ENCODE data around the gene APOL2. TPM values are rescaled to one million over a fixed set of nuclear protein-coding genes. Genes with fewer than 3 reads are reported as not detected.

The APOL2 gene
- total RNA-seq, 1 donor = 56.1 TPM

GRCh38 chr22:36218648-36219193, 20.6 kb downstream of the APOL2 start:
- DNase-seq (ENCODE audit: insufficient read length, low spot score, missing footprints) = no peak
- peaks cover 11% of the 10 kb centered on the region for H3K4me1 ChIP-seq (ENCODE audit: insufficient read depth, low read length)
- H3K79me2 ChIP-seq (ENCODE audit: insufficient read depth, low read length) = no peaks in the 10 kb centered on the region
- no peaks in the 10 kb centered on the region for H4K20me1 ChIP-seq (ENCODE audit: insufficient read depth, low read length)
- no peaks in the 10 kb centered on the region for H3K9me3 ChIP-seq (ENCODE audit: low read depth, low read length)
- no peak overlapping the region for H3K4me3 ChIP-seq (ENCODE audit: insufficient read depth, low read length)
- no peaks in the 10 kb centered on the region for H3K36me3 ChIP-seq (ENCODE audit: insufficient read depth, low read length)
- H3K27ac ChIP-seq (ENCODE audit: low read depth, low read length) = no peak overlapping the region
- H3K4me2 ChIP-seq (ENCODE audit: insufficient read depth, low read length) = no peak overlapping the region
- TF ChIP-seq CTCF (IDR thresholded peaks at IDR 0.05; ENCODE audit: extremely low read depth, low read depth, low read length) = no peak
- H2AFZ ChIP-seq (ENCODE audit: low read length) = no peak overlapping the region
- peaks cover 32% of the 10 kb centered on the region for H3K27me3 ChIP-seq (ENCODE audit: insufficient read depth, low read length)

GRCh38 chr22:36215981-36216380, 23.3 kb downstream of the APOL2 start:
- Histone ChIP-seq H4K20me1 (ENCODE audit: insufficient read depth, low read length) (no peaks in the 10 kb centered on the region), H3K79me2 (ENCODE audit: insufficient read depth, low read length) (no peaks in the 10 kb centered on the region), H2AFZ (ENCODE audit: low read length) (no peak overlapping the region), H3K27ac (ENCODE audit: low read depth, low read length) (no peak overlapping the region), H3K36me3 (ENCODE audit: insufficient read depth, low read length) (no peaks in the 10 kb centered on the region), H3K27me3 (ENCODE audit: insufficient read depth, low read length) (peaks cover 45% of the 10 kb centered on the region), H3K4me3 (ENCODE audit: insufficient read depth, low read length) (no peak overlapping the region), H3K4me1 (ENCODE audit: insufficient read depth, low read length) (peaks cover 10% of the 10 kb centered on the region), H3K9me3 (ENCODE audit: low read depth, low read length) (no peaks in the 10 kb centered on the region), H3K4me2 (ENCODE audit: insufficient read depth, low read length) (no peak overlapping the region)
- DNase-seq (ENCODE audit: insufficient read length, low spot score, missing footprints) = no peak
- TF ChIP-seq CTCF (IDR thresholded peaks at IDR 0.05; ENCODE audit: extremely low read depth, low read depth, low read length) = no peak

GRCh38 chr22:36213586-36213985, 25.7 kb downstream of the APOL2 start:
- no peak overlapping the region for H2AFZ ChIP-seq (ENCODE audit: low read length)
- no peak overlapping the region for H3K27ac ChIP-seq (ENCODE audit: low read depth, low read length)
- no peaks in the 10 kb centered on the region for H3K36me3 ChIP-seq (ENCODE audit: insufficient read depth, low read length)
- no peaks in the 10 kb centered on the region for H4K20me1 ChIP-seq (ENCODE audit: insufficient read depth, low read length)
- no peak for DNase-seq (ENCODE audit: insufficient read length, low spot score, missing footprints)
- no peak for TF ChIP-seq CTCF (IDR thresholded peaks at IDR 0.05; ENCODE audit: extremely low read depth, low read depth, low read length)
- H3K79me2 ChIP-seq (ENCODE audit: insufficient read depth, low read length) = no peaks in the 10 kb centered on the region
- no peaks in the 10 kb centered on the region for H3K4me1 ChIP-seq (ENCODE audit: insufficient read depth, low read length)
- H3K4me2 ChIP-seq (ENCODE audit: insufficient read depth, low read length) = no peak overlapping the region
- peaks cover 45% of the 10 kb centered on the region for H3K27me3 ChIP-seq (ENCODE audit: insufficient read depth, low read length)
- no peaks in the 10 kb centered on the region for H3K9me3 ChIP-seq (ENCODE audit: low read depth, low read length)
- no peak overlapping the region for H3K4me3 ChIP-seq (ENCODE audit: insufficient read depth, low read length)

GRCh38 chr22:36212901-36213300, 26.4 kb downstream of the APOL2 start:
- no peaks in the 10 kb centered on the region for H3K9me3 ChIP-seq (ENCODE audit: low read depth, low read length)
- no peak for TF ChIP-seq CTCF (IDR thresholded peaks at IDR 0.05; ENCODE audit: extremely low read depth, low read depth, low read length)
- no peaks in the 10 kb centered on the region for H4K20me1 ChIP-seq (ENCODE audit: insufficient read depth, low read length)
- H3K4me3 ChIP-seq (ENCODE audit: insufficient read depth, low read length) = no peak overlapping the region
- no peaks in the 10 kb centered on the region for H3K79me2 ChIP-seq (ENCODE audit: insufficient read depth, low read length)
- H3K36me3 ChIP-seq (ENCODE audit: insufficient read depth, low read length) = no peaks in the 10 kb centered on the region
- H3K27ac ChIP-seq (ENCODE audit: low read depth, low read length) = no peak overlapping the region
- H3K4me2 ChIP-seq (ENCODE audit: insufficient read depth, low read length) = no peak overlapping the region
- H3K4me1 ChIP-seq (ENCODE audit: insufficient read depth, low read length) = no peaks in the 10 kb centered on the region
- no peak for DNase-seq (ENCODE audit: insufficient read length, low spot score, missing footprints)
- H3K27me3 ChIP-seq (ENCODE audit: insufficient read depth, low read length) = peaks cover 39% of the 10 kb centered on the region
- H2AFZ ChIP-seq (ENCODE audit: low read length) = no peak overlapping the region

Measured in osteoblast (primary cell).